WERI-Rb-1 (cell line): ENCODE results near the gene CREB1.

ENCODE experiments used
- DNase-seq: peaks from one replicate; pipeline ENCODE4 v3.0.0-alpha.2; 2020
- H3K27ac ChIP-seq: fragments of 250-450 bp; sonication (Bioruptor Pico); 2 replicates; pipeline ENCODE4 v1.5.1; 2020; ENCODE audit warnings: mild to moderate bottlenecking, moderate library complexity
- H3K27me3 ChIP-seq: fragments of 250-450 bp; sonication (Bioruptor Pico); 2 replicates; pipeline ENCODE4 v1.5.1; 2021; ENCODE audit warnings: mild to moderate bottlenecking, low read depth, moderate library complexity; ENCODE audit not compliant: insufficient read depth, severe bottlenecking
- H3K36me3 ChIP-seq: fragments of 250-450 bp; sonication (Bioruptor Pico); 2 replicates; pipeline ENCODE4 v1.5.1; 2020; ENCODE audit warnings: mild to moderate bottlenecking, moderate library complexity
- H3K4me3 ChIP-seq: 2 replicates; pipeline ENCODE4 v1.5.1; 2011; ENCODE audit warnings: low read depth, mild to moderate bottlenecking, control low read depth, low read length
- H3K9me3 ChIP-seq: fragments of 250-450 bp; sonication (Bioruptor Pico); 2 replicates; pipeline ENCODE4 v1.5.1; 2021; ENCODE audit warnings: mild to moderate bottlenecking, moderate library complexity; ENCODE audit not compliant: severe bottlenecking
- CTCF ChIP-seq: IDR thresholded peaks from 2 replicates; pipeline ENCODE4 v1.5.1; 2011; ENCODE audit warnings: low read depth, mild to moderate bottlenecking, control low read depth, inconsistent platforms, low read length

The CREB1 gene

GRCh38 chr2:207567671-207568070 is 37.9 kb downstream of the CREB1 start:
- no peak overlapping the region for H3K27ac ChIP-seq
- no peak for TF ChIP-seq CTCF
- DNase-seq = no peak
- no peaks in the 10 kb centered on the region for H3K27me3 ChIP-seq
- H3K9me3 ChIP-seq = no peaks in the 10 kb centered on the region
- H3K4me3 ChIP-seq = no peak overlapping the region
- peaks cover 61% of the 10 kb centered on the region for H3K36me3 ChIP-seq

GRCh38 chr2:207571370-207571769 is 41.6 kb downstream of the CREB1 start:
- H3K9me3 ChIP-seq = no peaks in the 10 kb centered on the region
- H3K27me3 ChIP-seq = no peaks in the 10 kb centered on the region
- H3K27ac ChIP-seq = no peak overlapping the region
- no peak for DNase-seq
- no peak for TF ChIP-seq CTCF
- H3K36me3 ChIP-seq = peaks cover 70% of the 10 kb centered on the region
- H3K4me3 ChIP-seq = no peak overlapping the region

- no peak for TF ChIP-seq CTCF
- Histone ChIP-seq H3K9me3 (no peaks in the 10 kb centered on the region), H3K27me3 (no peaks in the 10 kb centered on the region), H3K27ac (no peak overlapping the region), H3K4me3 (no peak overlapping the region), H3K36me3 (peaks cover 77% of the 10 kb centered on the region)
- DNase-seq = no peak
Measured at GRCh38 chr2:207584952-207585351, 55.2 kb downstream of the CREB1 start.

- H3K27ac ChIP-seq = no peak overlapping the region
- TF ChIP-seq CTCF = no peak
- H3K4me3 ChIP-seq = no peak overlapping the region
- H3K27me3 ChIP-seq = no peaks in the 10 kb centered on the region
- H3K9me3 ChIP-seq = peaks cover 6% of the 10 kb centered on the region
- H3K36me3 ChIP-seq = peaks cover 77% of the 10 kb centered on the region
- DNase-seq = no peak
Measured at GRCh38 chr2:207587305-207587704, 57.5 kb downstream of the CREB1 start.

GRCh38 chr2:207589143-207589542 is 59.4 kb downstream of the CREB1 start:
- no peak overlapping the region for H3K27ac ChIP-seq
- TF ChIP-seq CTCF = no peak
- H3K4me3 ChIP-seq = no peak overlapping the region
- no peaks in the 10 kb centered on the region for H3K27me3 ChIP-seq
- no peak for DNase-seq
- peaks cover 72% of the 10 kb centered on the region for H3K36me3 ChIP-seq
- peaks cover 8% of the 10 kb centered on the region for H3K9me3 ChIP-seq

GRCh38 chr2:207593277-207593676 is 63.5 kb downstream of the CREB1 start:
- Histone ChIP-seq H3K4me3 (no peak overlapping the region), H3K9me3 (peaks cover 8% of the 10 kb centered on the region), H3K27ac (no peak overlapping the region), H3K36me3 (peaks cover 56% of the 10 kb centered on the region), H3K27me3 (no peaks in the 10 kb centered on the region)
- no peak for DNase-seq
- no peak for TF ChIP-seq CTCF
